Measurements from ENCODE around the gene TIE1.

TIE1 gene

GRCh38 chr1:43313771-43314170 is 13.0 kb downstream of the TIE1 start:
- no peak for DNase-seq

- no peak for DNase-seq
Measured at GRCh38 chr1:43314233-43314632, 13.5 kb downstream of the TIE1 start.

- no peak for DNase-seq
Measured at GRCh38 chr1:43315481-43315880, 14.7 kb downstream of the TIE1 start.

- no peak for DNase-seq
Measured at GRCh38 chr1:43315963-43316737, 15.4 kb downstream of the TIE1 start.

GRCh38 chr1:43316738-43317520 is 16.1 kb downstream of the TIE1 start:
- DNase-seq = no peak

GRCh38 chr1:43317817-43318471 is 17.2 kb downstream of the TIE1 start:
- no peak for DNase-seq

- no peak for DNase-seq
Measured at GRCh38 chr1:43318831-43319230, 18.0 kb downstream of the TIE1 start.

- DNase-seq = no peak
Measured at GRCh38 chr1:43319288-43319687, 18.5 kb downstream of the TIE1 start.

- DNase-seq = no peak
Measured at GRCh38 chr1:43319766-43320165, 19.0 kb downstream of the TIE1 start.

GRCh38 chr1:43321331-43321891 is 20.6 kb downstream of the TIE1 start:
- DNase-seq = no peak

- DNase-seq = no peak
Measured at GRCh38 chr1:43322506-43322905, 21.7 kb downstream of the TIE1 start.

GRCh38 chr1:43324810-43325209 is 24.0 kb downstream of the TIE1 start:
- no peak for DNase-seq

- DNase-seq = no peak
Measured at GRCh38 chr1:43325381-43325780, 24.6 kb downstream of the TIE1 start.

GRCh38 chr1:43327549-43328292 is 26.9 kb downstream of the TIE1 start:
- no peak for DNase-seq

GRCh38 chr1:43329995-43330751 is 29.4 kb downstream of the TIE1 start:
- DNase-seq = no peak

- no peak for DNase-seq
Measured at GRCh38 chr1:43331688-43332087, 30.9 kb downstream of the TIE1 start.

- DNase-seq = no peak
Measured at GRCh38 chr1:43334453-43335205, 33.8 kb downstream of the TIE1 start.

- DNase-seq = no peak
Measured at GRCh38 chr1:43337588-43337987, 36.8 kb downstream of the TIE1 start, which contains the start of gene MPL. MPL (plus strand) TSS chr1:43337818; CDS start chr1:43337849, 31 bp downstream.

GRCh38 chr1:43338001-43338400 is 37.2 kb downstream of the TIE1 start:
- no peak for DNase-seq

- DNase-seq = no peak
Measured at GRCh38 chr1:43339584-43340232, 38.9 kb downstream of the TIE1 start.

- DNase-seq = no peak
Measured at GRCh38 chr1:43340559-43340958, 39.8 kb downstream of the TIE1 start.
